CD4-positive, alpha-beta T cell treated with Interleukin-17A for 1 hour (primary cell): ENCODE measurements around the gene ADAMTS18.
"Not testable (repeated sequence)": the region's sequence is repeated elsewhere in the genome, so short reads cannot be mapped to it uniquely, and the experiment has no call there.

ENCODE experiments used
- DNase-seq: peaks from one replicate; pipeline ENCODE4 v3.0.0-alpha.2; 2020

ADAMTS18 gene

GRCh38 chr16:77277141-77277540, 157.7 kb downstream of the ADAMTS18 start:
- no peak for DNase-seq

DNA sequence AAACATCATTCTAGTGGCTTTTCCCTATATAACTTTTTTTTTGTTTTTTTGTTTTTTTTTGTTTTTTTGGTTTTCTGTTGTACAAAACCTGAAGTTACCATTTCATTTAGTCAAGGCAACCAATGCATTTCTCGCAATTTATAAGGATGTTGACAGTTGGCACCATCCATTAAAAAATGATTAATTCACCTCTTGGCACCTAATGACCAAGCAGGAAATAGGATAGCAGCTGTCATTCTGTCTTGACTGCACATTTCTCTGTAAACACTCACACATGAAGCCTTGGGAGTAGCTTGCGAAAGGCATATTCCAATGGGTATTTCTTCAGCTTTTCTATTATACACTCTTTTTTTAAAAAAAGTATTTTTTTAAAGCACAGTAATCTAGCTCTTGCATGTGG, 158.2 kb downstream of the ADAMTS18 start:
- no peak for DNase-seq

DNA sequence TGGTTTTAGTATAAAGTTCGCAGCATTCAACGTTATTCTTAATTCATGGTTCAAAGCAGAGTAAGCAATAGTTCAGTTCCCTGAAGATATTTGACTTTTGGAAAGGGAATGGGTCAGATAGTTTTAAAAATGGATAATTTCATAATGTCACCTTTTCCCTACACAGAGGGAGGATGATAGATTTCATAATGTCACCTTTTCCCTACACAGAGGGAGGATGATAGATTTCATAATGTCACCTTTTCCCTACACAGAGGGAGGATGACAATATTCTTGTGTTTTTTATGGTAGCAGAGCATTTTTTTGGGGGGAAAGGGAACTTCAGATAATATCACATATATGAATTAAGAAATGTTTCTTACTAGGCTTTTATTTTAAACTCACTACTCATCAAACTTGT, 159.5 kb downstream of the ADAMTS18 start:
- DNase-seq = not testable (repeated sequence)

- no peak for DNase-seq
These were observed 161.0 kb downstream of the ADAMTS18 start for GRCh38 chr16:77273815-77274214.

- no peak for DNase-seq
These were observed 163.1 kb downstream of the ADAMTS18 start for GRCh38 chr16:77271532-77272426.

DNA sequence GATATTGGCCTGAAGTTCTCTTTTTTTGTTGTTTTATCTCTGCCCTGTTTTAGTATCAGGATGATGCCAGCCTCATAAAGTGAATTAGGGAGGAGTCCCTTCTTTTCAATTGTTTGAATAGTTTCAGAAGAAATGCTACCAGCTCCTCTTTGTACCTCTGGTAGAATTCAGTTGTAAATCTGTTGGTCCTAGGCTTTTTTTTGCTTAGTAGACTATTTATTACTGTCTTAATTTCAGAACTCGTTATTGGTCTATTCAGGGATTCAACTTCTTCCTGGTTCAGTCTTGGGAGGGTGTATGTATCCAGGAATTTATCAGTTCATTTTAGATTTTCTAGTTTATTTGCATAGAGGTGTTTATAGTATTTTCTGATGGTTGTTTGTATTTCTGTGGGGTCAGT, 168.6 kb downstream of the ADAMTS18 start:
- DNase-seq = not testable (repeated sequence)

GRCh38 chr16:77262971-77263370, 171.9 kb downstream of the ADAMTS18 start:
- DNase-seq = no peak

DNA sequence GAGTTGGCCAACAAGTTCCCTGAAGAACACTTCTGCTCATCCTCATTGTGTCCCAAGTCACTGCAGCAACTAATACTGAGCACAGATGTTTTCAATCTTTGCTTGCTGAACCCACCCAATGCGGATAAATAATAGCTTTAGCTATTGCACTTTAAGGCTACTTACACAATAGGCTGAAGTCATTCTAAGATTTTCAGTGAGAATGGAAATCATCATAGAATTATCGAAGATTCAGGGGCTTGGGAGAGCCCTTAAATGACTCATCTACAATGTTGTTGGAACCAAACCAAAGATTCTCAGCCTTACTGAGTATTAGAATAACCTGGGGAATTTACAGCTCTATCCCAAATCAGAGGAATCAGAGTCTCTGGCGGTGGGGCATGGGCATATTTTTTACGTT, 184.4 kb downstream of the ADAMTS18 start:
- no peak for DNase-seq

DNA sequence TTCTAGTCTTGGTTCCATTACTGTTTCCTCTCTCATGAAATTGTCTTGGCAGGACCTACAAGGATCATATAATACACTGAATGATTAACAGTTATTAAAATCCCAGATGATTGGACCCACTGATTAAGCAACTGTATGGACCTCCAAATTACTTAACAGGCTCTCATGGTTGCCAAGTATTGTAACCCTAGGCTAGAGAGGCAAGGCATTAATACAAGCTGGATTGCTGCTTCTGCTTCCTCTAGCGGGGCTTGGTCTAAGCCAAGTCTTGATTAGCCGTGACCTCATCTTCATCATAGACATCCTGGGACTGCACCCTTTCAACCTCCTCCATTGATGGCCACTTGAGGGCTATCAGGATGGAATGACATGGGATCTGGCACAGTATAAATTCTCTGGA, 188.7 kb downstream of the ADAMTS18 start:
- no peak for DNase-seq

DNA sequence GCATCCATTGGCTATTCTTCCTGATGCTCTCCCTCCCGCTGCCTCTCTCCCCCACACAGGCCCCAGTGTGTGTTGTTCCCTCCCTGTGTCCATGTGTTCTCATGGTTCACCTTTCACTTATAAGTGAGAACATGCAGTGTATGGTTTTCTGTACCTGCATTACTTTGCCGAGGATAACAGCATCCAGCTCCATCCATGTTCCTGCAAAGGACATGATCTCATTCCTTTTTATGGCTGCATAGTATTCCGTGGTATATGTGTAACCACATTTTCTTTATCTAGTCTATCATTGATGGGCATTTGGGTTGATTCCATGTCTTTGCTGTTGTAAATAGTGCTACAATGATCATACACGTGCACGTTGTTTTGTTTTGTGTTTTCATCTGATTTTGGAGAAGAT, 192.4 kb downstream of the ADAMTS18 start:
- DNase-seq = not testable (repeated sequence)

DNA sequence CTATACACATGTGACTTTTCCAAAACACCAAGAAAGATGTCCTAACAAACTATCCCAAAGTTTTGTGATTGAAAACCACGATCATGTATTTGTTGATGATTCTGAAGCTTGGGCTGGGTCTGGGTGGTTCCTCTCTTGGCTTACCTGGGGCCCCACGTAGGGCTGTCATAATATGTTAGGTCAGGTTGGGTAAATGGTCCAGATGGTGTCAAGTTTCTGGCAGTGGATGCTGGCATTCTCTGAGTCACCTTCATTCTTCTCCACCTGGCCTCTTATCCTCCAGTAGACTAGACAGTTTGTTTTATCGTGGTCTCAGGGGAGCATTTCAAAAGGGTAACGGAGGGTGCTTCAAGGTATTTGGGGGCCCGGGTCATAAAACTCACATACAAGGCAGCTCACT, 196.2 kb downstream of the ADAMTS18 start:
- no peak for DNase-seq

DNA sequence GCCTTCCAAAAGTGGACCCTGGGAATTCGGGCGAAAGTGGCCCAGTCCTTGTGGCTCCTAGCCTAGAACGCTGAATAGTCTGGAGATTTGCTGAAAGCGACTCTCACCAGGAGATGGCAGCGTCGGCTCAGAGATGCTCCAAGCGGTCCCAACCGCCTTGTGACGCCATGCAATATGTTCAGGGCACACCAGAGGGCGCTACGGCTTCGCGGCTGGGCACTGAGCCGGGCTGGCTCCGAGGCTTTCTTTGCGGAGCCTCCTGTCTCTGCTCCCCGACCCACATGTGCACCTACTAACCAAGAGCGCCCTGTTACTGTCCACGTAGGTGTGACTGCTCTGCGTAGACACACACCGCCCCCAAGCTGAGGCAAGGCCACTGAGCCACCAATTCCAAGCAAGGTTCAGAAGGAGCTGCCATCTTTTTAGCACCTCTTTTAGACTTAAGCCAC, 198.7 kb downstream of the ADAMTS18 start:
- DNase-seq = peak; percentile 89

GRCh38 chr16:77234611-77235010, 200.2 kb downstream of the ADAMTS18 start:
- no peak for DNase-seq

DNA sequence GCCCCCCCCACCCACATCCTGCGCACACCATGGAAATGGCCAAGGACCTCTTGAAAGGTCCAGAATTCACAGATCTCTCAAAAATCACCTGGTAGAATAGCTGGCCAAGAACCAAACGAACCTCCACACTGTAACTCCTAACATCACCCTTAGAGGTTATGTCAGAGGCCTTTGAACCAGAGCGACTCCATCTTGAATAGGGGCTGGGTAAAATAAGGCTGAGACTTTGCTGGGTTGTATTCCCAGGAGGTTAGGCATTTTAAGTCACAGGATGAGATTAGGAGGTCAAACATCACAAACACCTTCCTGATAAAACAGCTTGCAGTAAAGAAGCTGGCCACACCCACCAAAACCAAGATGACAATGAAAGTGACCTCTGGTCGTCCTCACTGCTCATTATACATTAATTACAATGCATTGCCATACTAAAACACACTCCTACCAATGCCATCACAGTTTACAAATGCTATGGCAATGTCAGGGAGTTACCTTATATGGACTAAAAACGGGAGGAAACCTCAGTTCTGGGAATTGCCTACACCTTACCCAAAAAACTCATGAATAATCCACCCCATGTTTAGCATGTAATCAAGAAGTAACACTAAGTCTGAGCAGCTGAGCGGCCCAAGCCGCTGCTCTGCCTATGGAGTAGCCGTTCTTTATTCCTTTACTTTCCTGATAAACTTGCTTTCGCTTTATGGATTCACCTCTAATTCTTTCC, 200.9 kb downstream of the ADAMTS18 start:
- DNase-seq = no peak
